ENCODE results near the gene IGFBPL1.

Gene IGFBPL1

DNA sequence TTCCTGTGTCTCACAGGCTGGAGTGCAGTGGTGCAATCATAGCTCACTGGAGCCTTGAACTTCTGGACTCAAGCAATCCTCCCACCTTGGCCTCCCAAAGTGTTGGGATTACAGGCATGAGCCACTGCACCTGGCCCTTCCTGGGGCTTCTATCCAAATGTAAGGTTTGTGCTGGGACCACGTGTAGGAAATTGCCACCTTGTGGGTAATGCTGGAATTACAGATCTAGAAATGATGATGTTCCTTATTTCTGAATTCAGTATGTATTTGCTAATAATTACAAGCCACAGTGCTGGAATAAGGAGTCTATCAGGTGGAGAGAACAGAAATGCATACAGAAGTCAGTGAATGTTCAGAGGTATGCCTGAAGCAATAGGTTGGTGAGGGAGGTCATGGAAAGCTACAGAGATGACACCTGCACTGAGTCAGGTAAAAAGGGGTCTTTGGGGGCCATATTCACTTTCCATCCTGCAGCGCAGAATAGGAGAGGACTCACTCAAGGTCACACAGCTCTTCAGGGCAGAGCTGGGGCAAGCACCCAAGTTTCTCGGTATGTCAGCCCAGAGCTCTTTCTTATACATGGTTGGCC, 8.8 kb upstream of the IGFBPL1 start:
- Histone ChIP-seq H3K79me2 (ENCODE audit: low read length) (no peaks in the 10 kb centered on the region), H3K27ac (ENCODE audit: low read length) (no peak overlapping the region), H3K4me3 (ENCODE audit: low read length) (no peak overlapping the region), H4K20me1 (ENCODE audit: insufficient read depth, low read length) (no peaks in the 10 kb centered on the region), H3K9ac (ENCODE audit: low read length) (no peak overlapping the region), H2AFZ (ENCODE audit: low read length) (no peak overlapping the region), H3F3A (ENCODE audit: insufficient read depth, low read length) (no peaks in the 10 kb centered on the region), H3K27me3 (replicated peaks; ENCODE audit: insufficient read depth, low read length) (no peaks in the 10 kb centered on the region), H3K9me2 (replicated peaks; ENCODE audit: insufficient read depth, low read length) (no peaks in the 10 kb centered on the region), H3K36me3 (replicated peaks; ENCODE audit: insufficient read depth, low read length) (no peaks in the 10 kb centered on the region), H3K4me1 (ENCODE audit: low read length) (no peaks in the 10 kb centered on the region), H3K9me3 (replicated peaks; ENCODE audit: insufficient read depth, low read length) (no peaks in the 10 kb centered on the region), H3K4me2 (ENCODE audit: low read depth, low read length) (no peak overlapping the region)
- TF ChIP-seq, protein P1, sequence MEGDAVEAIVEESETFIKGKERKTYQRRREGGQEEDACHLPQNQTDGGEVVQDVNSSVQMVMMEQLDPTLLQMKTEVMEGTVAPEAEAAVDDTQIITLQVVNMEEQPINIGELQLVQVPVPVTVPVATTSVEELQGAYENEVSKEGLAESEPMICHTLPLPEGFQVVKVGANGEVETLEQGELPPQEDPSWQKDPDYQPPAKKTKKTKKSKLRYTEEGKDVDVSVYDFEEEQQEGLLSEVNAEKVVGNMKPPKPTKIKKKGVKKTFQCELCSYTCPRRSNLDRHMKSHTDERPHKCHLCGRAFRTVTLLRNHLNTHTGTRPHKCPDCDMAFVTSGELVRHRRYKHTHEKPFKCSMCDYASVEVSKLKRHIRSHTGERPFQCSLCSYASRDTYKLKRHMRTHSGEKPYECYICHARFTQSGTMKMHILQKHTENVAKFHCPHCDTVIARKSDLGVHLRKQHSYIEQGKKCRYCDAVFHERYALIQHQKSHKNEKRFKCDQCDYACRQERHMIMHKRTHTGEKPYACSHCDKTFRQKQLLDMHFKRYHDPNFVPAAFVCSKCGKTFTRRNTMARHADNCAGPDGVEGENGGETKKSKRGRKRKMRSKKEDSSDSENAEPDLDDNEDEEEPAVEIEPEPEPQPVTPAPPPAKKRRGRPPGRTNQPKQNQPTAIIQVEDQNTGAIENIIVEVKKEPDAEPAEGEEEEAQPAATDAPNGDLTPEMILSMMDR (IDR thresholded peaks at IDR 0.05; ENCODE audit: low read length) = peak; percentile 63
- TF ChIP-seq EZH2phosphoT487 (IDR thresholded peaks at IDR 0.05; ENCODE audit: low read length) = no peak
- DNase-seq = peak; percentile 26

DNA sequence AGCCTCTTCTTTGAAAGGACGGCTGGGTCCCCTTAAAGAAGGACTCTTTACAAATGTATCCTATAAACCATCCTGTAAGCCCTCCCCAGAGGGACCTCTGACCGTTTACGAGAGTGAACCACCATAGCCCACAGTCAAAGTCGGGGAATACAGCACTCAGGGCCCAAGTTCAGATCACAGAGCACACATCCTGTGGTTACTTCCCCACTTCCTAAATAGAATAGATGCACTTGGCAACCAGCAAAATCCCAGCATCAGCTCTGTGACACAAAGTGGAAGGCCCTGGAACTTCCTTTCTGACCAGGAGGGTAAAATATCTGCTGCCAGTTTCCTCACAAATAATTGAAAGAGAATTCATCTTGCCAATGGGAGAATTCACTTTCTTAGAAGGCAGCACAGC, 6.9 kb upstream of the IGFBPL1 start:
- Histone ChIP-seq H3K79me2 (ENCODE audit: low read length) (no peaks in the 10 kb centered on the region), H3K9me3 (replicated peaks; ENCODE audit: insufficient read depth, low read length) (no peaks in the 10 kb centered on the region), H3K36me3 (replicated peaks; ENCODE audit: insufficient read depth, low read length) (no peaks in the 10 kb centered on the region), H3K4me2 (ENCODE audit: low read depth, low read length) (no peak overlapping the region), H3K9me2 (replicated peaks; ENCODE audit: insufficient read depth, low read length) (no peaks in the 10 kb centered on the region), H3F3A (ENCODE audit: insufficient read depth, low read length) (no peaks in the 10 kb centered on the region), H3K4me3 (ENCODE audit: low read length) (no peak overlapping the region), H3K27ac (ENCODE audit: low read length) (no peak overlapping the region), H3K4me1 (ENCODE audit: low read length) (no peaks in the 10 kb centered on the region), H3K9ac (ENCODE audit: low read length) (no peak overlapping the region), H4K20me1 (ENCODE audit: insufficient read depth, low read length) (no peaks in the 10 kb centered on the region), H3K27me3 (replicated peaks; ENCODE audit: insufficient read depth, low read length) (no peaks in the 10 kb centered on the region), H2AFZ (ENCODE audit: low read length) (no peak overlapping the region)
- no peak for DNase-seq
- TF ChIP-seq EZH2 (optimal IDR thresholded peaks at IDR 0.05; ENCODE audit: low read depth, low read length) (no peak), EZH2phosphoT487 (IDR thresholded peaks at IDR 0.05; ENCODE audit: low read length) (no peak)
- TF ChIP-seq, protein P1 (IDR thresholded peaks at IDR 0.05; ENCODE audit: low read length) = no peak

- no peaks in the 10 kb centered on the region for H3K27me3 ChIP-seq (replicated peaks; ENCODE audit: insufficient read depth, low read length)
- H3K36me3 ChIP-seq (replicated peaks; ENCODE audit: insufficient read depth, low read length) = no peaks in the 10 kb centered on the region
- H3K4me3 ChIP-seq (ENCODE audit: low read length) = no peak overlapping the region
- no peak overlapping the region for H2AFZ ChIP-seq (ENCODE audit: low read length)
- no peak for DNase-seq
- no peaks in the 10 kb centered on the region for H3K4me1 ChIP-seq (ENCODE audit: low read length)
- no peak overlapping the region for H3K9ac ChIP-seq (ENCODE audit: low read length)
- H4K20me1 ChIP-seq (ENCODE audit: insufficient read depth, low read length) = no peaks in the 10 kb centered on the region
- no peaks in the 10 kb centered on the region for H3F3A ChIP-seq (ENCODE audit: insufficient read depth, low read length)
- TF ChIP-seq EZH2phosphoT487 (IDR thresholded peaks at IDR 0.05; ENCODE audit: low read length) (no peak), EZH2 (optimal IDR thresholded peaks at IDR 0.05; ENCODE audit: low read depth, low read length) (no peak)
- TF ChIP-seq, protein P1 (IDR thresholded peaks at IDR 0.05; ENCODE audit: low read length) = no peak
- no peak overlapping the region for H3K27ac ChIP-seq (ENCODE audit: low read length)
- no peaks in the 10 kb centered on the region for H3K79me2 ChIP-seq (ENCODE audit: low read length)
- H3K9me2 ChIP-seq (replicated peaks; ENCODE audit: insufficient read depth, low read length) = no peaks in the 10 kb centered on the region
- no peak overlapping the region for H3K4me2 ChIP-seq (ENCODE audit: low read depth, low read length)
- H3K9me3 ChIP-seq (replicated peaks; ENCODE audit: insufficient read depth, low read length) = no peaks in the 10 kb centered on the region
Measured at GRCh38 chr9:38428062-38428461, 3.8 kb upstream of the IGFBPL1 start.

All from MM.1S (cell line).